Activated naive CD8-positive, alpha-beta T cell treated with anti-CD3 and anti-CD28 coated beads, Interleukin-2, amount 10 ng/mL, durations not matched to agents 7 days and 5 days (primary cell): ENCODE measurements around the gene CACNG8. TPM values are rescaled to one million over a fixed set of nuclear protein-coding genes. Genes with fewer than 3 reads are reported as not detected.

Experiments used
- ATAC-seq: fragments of 150-1000 bp; cut with Tn5 transposase; one replicate; pipeline ENCODE4 v1.10.0; 2021; ENCODE audit warnings: low read depth, moderate library complexity
- POLR2A ChIA-PET: fragments of 350-600 bp; sonication (Branson Sonifier 250); formaldehyde crosslinking; loops from one replicate; lab custom pipeline; 2021; ENCODE audit warnings: antibody characterized with exemption; lab: Charles Lee
- DNase-seq: peaks from one replicate; pipeline ENCODE4 v3.0.0; 2021
- H3K27ac Mint-ChIP-seq: one replicate; pipeline ENCODE4 v1.8.0; 2022; ENCODE audit warnings: mild to moderate bottlenecking, mixed read lengths
- H3K27me3 Mint-ChIP-seq: one replicate; pipeline ENCODE4 v1.8.0; 2022; ENCODE audit warnings: mild to moderate bottlenecking, moderate library complexity, mixed read lengths
- H3K36me3 Mint-ChIP-seq: one replicate; pipeline ENCODE4 v1.8.0; 2021; ENCODE audit warnings: mild to moderate bottlenecking, mixed read lengths
- H3K4me1 Mint-ChIP-seq: one replicate; pipeline ENCODE4 v1.8.0; 2021; ENCODE audit warnings: mixed read lengths
- H3K4me3 Mint-ChIP-seq: one replicate; pipeline ENCODE4 v1.8.0; 2022; ENCODE audit warnings: mild to moderate bottlenecking, moderate library complexity, mixed read lengths
- H3K9me3 Mint-ChIP-seq: one replicate; pipeline ENCODE4 v1.8.0; 2021; ENCODE audit warnings: mixed read lengths
- total RNA-seq, 2 experiments: library from RNA; stranded (reverse); gene quantifications; one replicate each; pipeline ENCODE4 v1.2.3, GENCODE V29; 2021

CACNG8 gene
- total RNA-seq, 2 experiments from 2014 or later = not detected

- Mint-ChIP-seq H3K4me3 (peak overlapping the region; percentile 66), H3K4me1 (peaks cover 7% of the 10 kb centered on the region), H3K27ac (peak overlapping the region; percentile 21), H3K27me3 (peaks cover 44% of the 10 kb centered on the region), H3K9me3 (peaks cover 5% of the 10 kb centered on the region), H3K36me3 (peaks cover 9% of the 10 kb centered on the region)
- ATAC-seq (no peak), DNase-seq (no peak)
- POLR2A ChIA-PET = no interaction called here
These were observed 15.4 kb downstream of the CACNG8 start for GRCh38 chr19:53977991-53978731.

DNA sequence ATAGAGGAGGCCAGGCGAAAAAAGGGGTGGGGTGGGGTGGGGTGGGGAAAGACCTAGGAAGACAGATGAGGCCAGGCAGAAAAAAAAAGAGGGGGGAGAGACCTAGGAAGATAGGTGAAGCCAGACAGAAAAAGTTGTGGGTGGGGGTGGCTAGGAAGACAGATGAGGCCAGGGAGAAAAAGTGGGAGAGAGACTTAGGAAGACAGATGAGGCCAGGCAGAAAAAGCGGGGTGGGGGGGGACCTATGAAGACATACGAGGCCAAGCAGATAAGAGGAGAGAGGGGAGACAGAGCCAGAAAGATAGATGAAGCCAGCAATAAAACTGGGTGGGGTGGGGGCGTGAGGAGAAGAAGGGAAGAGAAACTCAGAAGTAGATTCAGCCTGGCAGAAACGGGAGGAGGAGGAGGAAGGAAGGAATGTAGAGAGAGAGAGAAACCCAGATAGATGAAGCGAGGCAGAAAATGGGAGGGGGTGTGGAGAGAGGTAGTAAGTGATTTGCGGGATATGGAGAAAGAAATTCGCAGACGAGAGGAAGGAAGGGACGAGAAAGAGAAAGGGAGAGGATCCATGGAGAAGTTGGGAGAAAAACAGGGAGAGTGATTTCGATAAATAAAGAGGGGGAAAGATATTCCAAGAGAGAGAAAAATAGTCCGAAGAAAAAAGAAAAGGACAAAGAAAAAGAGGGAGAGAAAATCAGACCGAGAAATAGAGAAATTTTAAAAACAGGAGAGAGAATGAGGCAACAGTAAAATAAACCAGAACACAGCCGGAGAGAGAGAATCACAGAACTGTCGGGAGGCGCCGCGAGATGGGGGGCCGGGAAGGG lies 16.5 kb downstream of the CACNG8 start:
- Mint-ChIP-seq H3K4me1 (peaks cover 7% of the 10 kb centered on the region), H3K9me3 (peaks cover 5% of the 10 kb centered on the region), H3K4me3 (peak overlapping the region; percentile 56), H3K36me3 (peaks cover 9% of the 10 kb centered on the region), H3K27ac (peak overlapping the region; percentile 76), H3K27me3 (peaks cover 42% of the 10 kb centered on the region)
- DNase-seq (no peak), ATAC-seq (no peak)
- POLR2A ChIA-PET = no interaction called here

DNA sequence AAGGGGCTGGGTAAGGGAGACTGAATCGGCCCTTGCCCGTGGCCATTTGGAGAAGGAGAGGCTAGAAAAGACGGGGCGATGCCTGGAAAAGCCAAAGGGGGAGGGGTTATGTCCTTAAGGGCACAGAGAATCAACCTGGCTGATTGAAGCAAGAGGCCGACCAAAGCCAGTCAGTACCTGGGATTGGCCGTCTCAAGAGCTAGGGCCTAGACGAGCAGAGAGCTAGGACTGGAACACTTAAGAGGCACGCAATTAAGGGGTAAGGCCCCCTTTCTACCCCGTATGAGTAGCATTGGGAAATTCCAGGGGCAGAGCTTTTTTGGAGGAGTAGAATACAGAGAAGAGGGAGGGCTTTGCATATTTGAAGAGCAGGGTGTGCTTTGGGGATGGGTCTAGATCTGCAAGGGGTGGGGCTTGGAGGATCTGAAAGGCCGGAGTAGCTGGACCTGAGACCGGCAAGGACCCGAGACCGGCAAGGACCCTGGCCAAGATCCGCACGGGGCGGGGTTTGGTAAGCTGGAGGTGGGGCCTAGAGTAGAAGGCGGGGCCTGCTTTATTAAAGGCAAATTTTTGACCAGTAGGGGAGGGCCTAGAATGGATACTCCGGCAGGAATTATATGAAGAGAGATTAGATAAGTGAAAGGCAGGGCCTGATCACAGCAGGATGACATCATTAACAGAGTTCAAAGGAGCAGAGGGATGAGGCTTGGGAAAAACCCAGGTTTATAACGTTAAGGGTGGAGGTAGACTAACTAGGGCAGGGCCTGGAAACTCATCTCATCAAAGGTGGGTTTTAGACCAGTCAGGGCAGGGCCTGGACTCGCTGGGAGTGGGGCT lies 18.0 kb downstream of the CACNG8 start:
- peaks cover 42% of the 10 kb centered on the region for H3K27me3 Mint-ChIP-seq
- no peak for ATAC-seq

GRCh38 chr19:53981376-53981951 lies 18.7 kb downstream of the CACNG8 start:
- H3K4me3 Mint-ChIP-seq = peak overlapping the region; percentile 20
- H3K27ac Mint-ChIP-seq = peak overlapping the region; percentile 40
- peaks cover 42% of the 10 kb centered on the region for H3K27me3 Mint-ChIP-seq
- peaks cover 9% of the 10 kb centered on the region for H3K36me3 Mint-ChIP-seq
- no peak for ATAC-seq
- POLR2A ChIA-PET = no interaction called here
- DNase-seq = no peak
- H3K9me3 Mint-ChIP-seq = peaks cover 5% of the 10 kb centered on the region
- H3K4me1 Mint-ChIP-seq = peaks cover 7% of the 10 kb centered on the region

More for the DNA sequence above, 18.0 kb downstream of the CACNG8 start:
- Mint-ChIP-seq H3K9me3 (peaks cover 5% of the 10 kb centered on the region), H3K4me1 (peaks cover 7% of the 10 kb centered on the region), H3K27ac (no peak overlapping the region), H3K4me3 (peak overlapping the region; percentile 31), H3K36me3 (peaks cover 9% of the 10 kb centered on the region)
- no peak for DNase-seq
- POLR2A ChIA-PET = no interaction called here

- Mint-ChIP-seq H3K27me3 (peaks cover 42% of the 10 kb centered on the region), H3K36me3 (peaks cover 9% of the 10 kb centered on the region), H3K9me3 (peaks cover 5% of the 10 kb centered on the region), H3K27ac (no peak overlapping the region), H3K4me3 (no peak overlapping the region), H3K4me1 (peaks cover 7% of the 10 kb centered on the region)
- DNase-seq = peak; percentile 40
- POLR2A ChIA-PET = no interaction called here
- no peak for ATAC-seq
These were observed 19.3 kb downstream of the CACNG8 start for GRCh38 chr19:53982001-53982451.

- ATAC-seq = no peak
- peaks cover 39% of the 10 kb centered on the region for H3K27me3 Mint-ChIP-seq
These were observed 19.9 kb downstream of the CACNG8 start for GRCh38 chr19:53982611-53983010.

GRCh38 chr19:53983457-53984289 lies 20.9 kb downstream of the CACNG8 start:
- POLR2A ChIA-PET = no interaction called here
- Mint-ChIP-seq H3K4me1 (peaks cover 7% of the 10 kb centered on the region), H3K27me3 (peaks cover 33% of the 10 kb centered on the region), H3K4me3 (no peak overlapping the region), H3K36me3 (peaks cover 9% of the 10 kb centered on the region), H3K27ac (no peak overlapping the region), H3K9me3 (peaks cover 5% of the 10 kb centered on the region)
- DNase-seq = no peak
- no peak for ATAC-seq

More at GRCh38 chr19:53982611-53983010, 19.9 kb downstream of the CACNG8 start:
- peaks cover 7% of the 10 kb centered on the region for H3K4me1 Mint-ChIP-seq
- POLR2A ChIA-PET = no interaction called here
- peaks cover 9% of the 10 kb centered on the region for H3K36me3 Mint-ChIP-seq
- H3K9me3 Mint-ChIP-seq = peaks cover 5% of the 10 kb centered on the region
- no peak for DNase-seq
- no peak overlapping the region for H3K4me3 Mint-ChIP-seq
- H3K27ac Mint-ChIP-seq = no peak overlapping the region

DNA sequence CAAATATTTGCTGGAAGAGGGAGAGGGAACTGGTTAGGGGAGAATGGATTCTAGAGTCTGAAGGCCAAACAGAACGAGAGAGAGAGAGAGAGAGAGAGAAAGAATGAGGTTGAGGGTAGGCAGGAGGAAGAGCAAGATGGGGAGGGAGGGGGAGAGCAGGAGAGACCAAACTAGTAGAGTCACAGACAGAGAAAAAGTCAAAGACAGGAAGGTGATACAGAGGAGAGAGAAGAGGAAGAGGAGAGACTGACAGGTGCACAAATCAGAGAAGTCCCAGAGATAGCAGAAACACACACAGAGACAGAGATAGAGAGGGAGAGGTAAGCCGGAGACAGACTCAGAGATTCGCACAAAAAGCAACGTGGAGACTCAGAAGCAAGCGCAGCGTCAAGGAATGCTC lies 23.1 kb downstream of the CACNG8 start:
- no peak for ATAC-seq
- H3K36me3 Mint-ChIP-seq = no peaks in the 10 kb centered on the region
- DNase-seq = no peak
- H3K4me1 Mint-ChIP-seq = no peaks in the 10 kb centered on the region
- peaks cover 13% of the 10 kb centered on the region for H3K27me3 Mint-ChIP-seq
- no peak overlapping the region for H3K4me3 Mint-ChIP-seq
- no peaks in the 10 kb centered on the region for H3K9me3 Mint-ChIP-seq
- POLR2A ChIA-PET = no interaction called here
- H3K27ac Mint-ChIP-seq = no peak overlapping the region

DNA sequence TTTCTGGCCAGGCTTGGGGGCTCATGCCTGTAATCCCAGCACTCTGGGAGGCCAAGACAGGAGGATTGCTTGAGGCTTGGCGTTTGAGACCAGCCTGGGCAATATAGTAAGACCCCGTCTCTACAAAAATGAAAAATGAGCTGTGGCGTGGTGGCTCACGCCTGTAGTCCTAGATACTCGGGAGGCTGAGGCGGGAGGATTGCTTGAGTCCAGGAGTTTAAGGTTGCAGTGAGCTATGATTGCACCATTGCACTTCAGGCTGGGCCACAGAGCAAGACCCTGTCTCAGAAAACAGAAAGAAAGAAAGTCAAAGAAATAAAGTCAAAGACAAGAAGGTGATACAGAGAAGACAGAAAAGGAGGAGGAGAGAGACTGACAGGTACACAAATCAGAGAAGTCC lies 26.2 kb downstream of the CACNG8 start:
- POLR2A ChIA-PET = no interaction called here
- ATAC-seq (no peak), DNase-seq (no peak)
- Mint-ChIP-seq H3K9me3 (no peaks in the 10 kb centered on the region), H3K27ac (no peak overlapping the region), H3K27me3 (peaks cover 20% of the 10 kb centered on the region), H3K4me1 (no peaks in the 10 kb centered on the region), H3K4me3 (no peak overlapping the region), H3K36me3 (no peaks in the 10 kb centered on the region)

DNA sequence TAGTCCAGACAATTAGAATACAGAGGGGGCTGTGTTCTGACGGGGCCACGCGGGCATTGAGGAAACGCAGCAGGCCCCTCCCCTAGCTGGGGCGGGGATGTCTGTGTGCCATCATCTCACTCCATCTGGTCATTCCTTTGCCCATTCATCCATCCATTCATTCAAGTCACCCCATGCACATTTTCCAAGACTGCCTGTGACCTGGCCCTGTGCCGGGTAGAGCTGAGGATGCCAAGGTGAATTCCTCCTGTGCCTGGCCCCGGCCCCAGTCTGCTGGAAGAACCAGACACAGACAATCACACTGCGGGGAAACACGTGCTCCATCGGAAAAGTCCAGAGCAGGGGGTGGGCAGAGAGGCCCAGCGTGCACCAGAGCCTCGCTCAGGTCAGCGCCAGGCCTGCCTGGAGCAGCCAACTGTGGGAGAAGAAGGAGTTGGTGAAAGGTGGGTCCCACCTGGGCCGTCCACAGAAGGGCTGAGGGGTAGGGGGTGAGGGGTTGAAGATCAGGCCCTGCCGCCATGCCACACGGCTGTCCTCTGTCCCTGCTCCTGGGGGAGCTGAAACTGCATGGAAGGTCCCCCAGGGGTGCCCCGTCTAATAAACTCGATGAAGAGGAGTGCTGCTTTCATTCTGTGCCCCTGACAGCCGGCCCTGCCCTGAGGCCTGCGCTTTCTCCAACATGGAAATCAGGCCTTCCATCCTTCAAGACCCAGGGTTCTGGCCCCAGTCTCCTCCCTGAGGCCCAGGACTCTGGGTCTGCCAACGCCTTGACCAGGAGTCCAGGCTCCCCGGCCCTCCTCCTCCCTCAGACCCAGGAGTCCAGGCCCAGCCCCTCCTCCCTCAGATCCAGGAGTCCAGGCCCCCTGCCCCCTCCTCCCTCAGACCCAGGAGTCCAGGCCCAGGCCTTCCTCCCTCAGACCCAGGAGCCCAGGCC lies 27.1 kb downstream of the CACNG8 start:
- DNase-seq (no peak), ATAC-seq (no peak)
- peaks cover 24% of the 10 kb centered on the region for H3K27me3 Mint-ChIP-seq
- no peaks in the 10 kb centered on the region for H3K36me3 Mint-ChIP-seq
- POLR2A ChIA-PET = no interaction called here
- no peak overlapping the region for H3K4me3 Mint-ChIP-seq
- H3K4me1 Mint-ChIP-seq = no peaks in the 10 kb centered on the region
- no peak overlapping the region for H3K27ac Mint-ChIP-seq
- H3K9me3 Mint-ChIP-seq = no peaks in the 10 kb centered on the region

DNA sequence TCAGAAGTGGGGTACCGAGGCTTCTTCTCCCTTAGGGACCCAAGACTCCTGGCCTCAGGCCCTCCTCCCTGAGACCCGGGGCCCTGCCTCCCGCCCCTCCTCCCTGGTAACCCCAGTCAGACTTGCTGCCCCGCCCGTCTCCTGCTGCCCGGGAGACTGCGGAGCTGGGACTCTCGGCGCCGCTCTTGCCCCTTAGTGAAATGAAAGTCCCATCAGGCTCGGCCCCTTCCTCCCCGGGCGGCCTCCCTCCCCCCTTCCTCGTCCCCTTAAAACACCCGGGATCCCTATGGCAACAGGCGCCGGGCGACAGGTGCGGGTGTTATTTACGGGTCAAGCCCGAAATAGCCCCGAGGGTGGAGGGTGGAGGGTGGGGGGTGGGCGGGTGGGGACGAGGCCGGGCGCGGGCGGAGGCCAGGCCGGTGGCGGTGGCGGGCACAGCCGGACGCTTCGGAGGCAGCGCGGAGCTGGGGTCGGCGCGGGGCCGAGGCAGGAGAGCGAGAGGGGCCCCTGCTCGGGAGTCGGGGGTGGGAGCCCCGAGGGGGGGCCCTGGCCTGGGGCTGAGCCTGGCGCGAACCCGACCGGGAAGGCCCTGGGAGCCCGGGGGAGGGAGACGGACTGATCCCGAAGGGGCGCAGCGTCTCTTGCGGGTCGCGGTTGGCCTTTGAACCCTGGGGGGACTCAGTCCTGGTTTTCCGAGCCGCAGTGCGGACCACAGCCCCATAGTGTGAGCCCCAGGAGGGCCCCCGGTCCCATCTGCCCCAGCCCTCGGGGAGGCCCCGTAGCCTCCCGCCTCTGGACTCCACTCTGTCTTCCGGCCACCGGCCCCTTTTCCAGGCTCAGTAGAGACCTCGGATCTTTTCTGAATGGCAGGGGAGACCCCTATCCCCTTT lies 28.7 kb downstream of the CACNG8 start, which contains the start of gene CACNG6:
Gene CACNG6, plus strand, starts transcription at position 414 of the 890 bp plus-strand sequence. CDS start 1,241 bp downstream, outside the sequence.
- DNase-seq (no peak), ATAC-seq (no peak)
- POLR2A ChIA-PET = no interaction called here
- Mint-ChIP-seq H3K4me3 (no peak within 1 kb of the TSS), H3K9me3 (no peaks in the 10 kb centered on the region), H3K4me1 (no peaks in the 10 kb centered on the region), H3K27me3 (peaks cover 25% of the 10 kb centered on the region), H3K36me3 (no peaks in the 10 kb centered on the region), H3K27ac (no peak within 1 kb of the TSS)
